Spleen (tissue), 11 donors: ENCODE measurements around the gene CD99. TPM values are rescaled to one million over a fixed set of nuclear protein-coding genes. Genes with fewer than 3 reads are reported as not detected.

Experiments
- DNase-seq: peaks from one replicate; pipeline ENCODE4 v3.0.0-alpha.2; 2020
- H3K27ac ChIP-seq, 8 donors: fragments of 200-600 bp; sonication (generic) in 7 of 8; 1 replicate in 4 of 8; 2 replicates in 4 of 8; pipeline versions ENCODE4 v1.5.0 to v1.8.0; 2016 to 2021; ENCODE audit warnings: inconsistent platforms in 4 of 8, mild to moderate bottlenecking in 4 of 8, moderate library complexity in 1 of 8
- H3K27me3 ChIP-seq, 7 donors: fragments of 200-600 bp; sonication (generic) in 6 of 7; replicated peaks in 1 of 7; 1 replicate in 4 of 7; 2 replicates in 3 of 7; pipeline versions ENCODE4 v1.5.0 to v1.8.0; 2016 to 2021; ENCODE audit warnings: inconsistent platforms in 3 of 7, mild to moderate bottlenecking in 1 of 7
- H3K36me3 ChIP-seq, 6 donors: fragments of 200-600 bp; sonication (generic) in 5 of 6; 1 replicate in 4 of 6; 2 replicates in 2 of 6; pipeline versions ENCODE4 v1.5.0 to v1.8.0; 2016 to 2021; ENCODE audit warnings: inconsistent platforms in 2 of 6
- H3K4me1 ChIP-seq, 6 donors: fragments of 200-600 bp; sonication (generic) in 5 of 6; 1 replicate in 3 of 6; 2 replicates in 3 of 6; pipeline versions ENCODE4 v1.5.0 to v1.8.0; 2016 to 2021; ENCODE audit warnings: inconsistent platforms in 3 of 6
- H3K4me3 ChIP-seq, 8 donors: fragments of 200-600 bp; sonication (generic) in 7 of 8; 1 replicate in 4 of 8; 2 replicates in 4 of 8; pipeline versions ENCODE4 v1.5.0 to v1.8.0; 2016 to 2021; ENCODE audit warnings: inconsistent platforms in 4 of 8, mild to moderate bottlenecking in 4 of 8, moderate library complexity in 2 of 8
- H3K9me3 ChIP-seq, 8 donors: fragments of 200-600 bp; sonication (generic) in 7 of 8; 1 replicate in 4 of 8; 2 replicates in 4 of 8; pipeline versions ENCODE4 v1.5.0 to v1.8.0; 2016 to 2021; ENCODE audit warnings: inconsistent platforms in 4 of 8
- POLR2A ChIP-seq, 3 donors: fragments of 450-650 bp; IDR thresholded peaks; one replicate each; pipeline ENCODE4 v1.5.1; 2017; ENCODE audit warnings: antibody characterized with exemption in 3 of 3, mild to moderate bottlenecking in 1 of 3
- POLR2AphosphoS5 ChIP-seq, 3 donors: sonication (generic); formaldehyde crosslinking; IDR thresholded peaks; one replicate each; pipeline ENCODE4 v1.5.1; 2017; ENCODE audit warnings: antibody characterized with exemption in 3 of 3
- WGBS, 5 donors: extraction: QIAGEN DNeasy Blood & Tissue Kit in 3 of 5; methylation state at CpG; one replicate each; pipeline versions ENCODE4 v1.1.5 to v1.1.7; 2013 to 2018; 5-methylcytosine and 5-hydroxymethylcytosine counted together
- intact Hi-C: fragments of 100-400 bp; cut with DNase I; formaldehyde crosslinking; loops from one replicate; pipeline ENCODE4 v1.15.0; 2023; ENCODE audit warnings: low total_unique reads
- polyA plus RNA-seq, 3 donors: library from polyadenylated mRNA; stranded (reverse); fragments of 200-250 nt; gene quantifications; one replicate each; pipeline ENCODE4 v1.2.1, GENCODE V29; 2013
- total RNA-seq, 7 donors: library from RNA; depleted of rRNA in 3 of 7; stranded (reverse); fragments of >200 nt in 3 of 7; fragmentation: NEBNext Ultra II Directional in 4 of 7; extraction: Animal tissue kit (Norgen Biotek cat#: 25700) in 4 of 7; gene quantifications; one replicate each; pipeline versions ENCODE4 v1.1.0 to v1.2.1, GENCODE V29; 2016 to 2021
- TF ChIP-seq, protein P1 (sequence below), 11 experiments: fragments of 200-600 bp in 7 of 11; fragments of 450-650 bp in 4 of 11; sonication (generic) in 4 of 11; IDR thresholded peaks in 8 of 11; conservative IDR thresholded peaks in 3 of 11; 1 replicate in 7 of 11; 2 replicates in 4 of 11; pipeline versions ENCODE4 v1.4.0 to v1.8.0; 2016 to 2021; ENCODE audit warnings: antibody characterized with exemption in 11 of 11, inconsistent platforms in 4 of 11, mild to moderate bottlenecking in 1 of 11
- donor health status: healthy with polysubstance abuse.
- donor health status: DM: no; HTN: no; CAD: no; lungs with moderate emphysema.
- donor health status: DM: no; HTN: no; CAD: no.
- donor health status: Bipolar disorder and iron deficiency.
- donor health status: healthy.
- donor health status: DM: no; HTN: no; CAD: no.
- donor health status: DM: yes; HTN: yes; CAD: no.

Gene CD99
- total and polyA plus RNA-seq, 10 donors = 101 to 316 (median 181) TPM

DNA sequence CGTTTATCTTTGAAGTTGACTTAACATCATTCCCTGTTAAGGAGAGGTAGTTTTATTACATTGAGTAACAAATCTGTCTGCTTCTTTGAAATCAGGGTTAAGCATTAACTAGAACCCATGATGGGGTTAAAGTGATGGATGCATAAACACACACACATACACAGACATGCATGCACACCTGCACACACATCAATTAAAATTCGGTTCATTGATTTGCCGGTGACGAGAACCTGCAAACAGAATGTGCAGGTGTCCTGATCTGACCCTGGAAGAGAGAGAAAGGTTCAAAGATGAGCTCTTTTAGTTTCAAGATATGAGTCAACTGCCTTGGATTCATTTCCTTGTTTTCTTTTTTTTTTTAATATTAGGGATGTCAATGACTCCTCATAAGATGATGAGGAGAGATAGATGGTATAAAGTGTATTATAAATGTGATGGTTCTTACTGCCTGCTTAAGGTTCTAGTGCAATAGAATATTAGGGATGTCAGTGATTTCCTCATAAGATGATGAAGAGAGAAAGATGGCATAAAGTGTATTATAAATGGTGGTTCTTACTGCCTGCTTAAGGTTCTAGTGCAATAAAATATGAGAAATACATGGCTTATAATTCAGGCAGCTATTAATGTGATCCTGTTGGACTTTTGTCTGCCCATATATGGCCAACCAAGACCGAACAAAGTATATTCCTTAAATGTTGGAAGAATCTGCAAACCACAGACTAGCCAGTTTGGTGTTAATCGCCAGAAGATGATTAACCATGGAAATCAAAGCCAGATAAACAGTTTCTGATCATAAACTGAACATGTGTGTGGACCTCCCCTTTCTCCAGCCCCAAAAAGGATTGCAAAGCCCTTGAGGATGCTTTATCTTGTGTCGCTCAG, 14.1 kb upstream of the CD99 start:
- Histone ChIP-seq H3K9me3 (no peaks in the 10 kb centered on the region), H3K4me1 (no peaks in the 10 kb centered on the region), H3K4me3 (no peak overlapping the region), H3K36me3 (no peaks in the 10 kb centered on the region), H3K27me3 (no peaks in the 10 kb centered on the region), H3K27ac (no peak overlapping the region)
- intact Hi-C loops = no loop called here
- 86 to 94% (median 86%) methylated on average over 7 of the region's 7 CpGs for WGBS, 5 donors
- DNase-seq = no peak
- no peak for TF ChIP-seq POLR2AphosphoS5 (IDR thresholded peaks at IDR 0.05)
- TF ChIP-seq, protein P1, sequence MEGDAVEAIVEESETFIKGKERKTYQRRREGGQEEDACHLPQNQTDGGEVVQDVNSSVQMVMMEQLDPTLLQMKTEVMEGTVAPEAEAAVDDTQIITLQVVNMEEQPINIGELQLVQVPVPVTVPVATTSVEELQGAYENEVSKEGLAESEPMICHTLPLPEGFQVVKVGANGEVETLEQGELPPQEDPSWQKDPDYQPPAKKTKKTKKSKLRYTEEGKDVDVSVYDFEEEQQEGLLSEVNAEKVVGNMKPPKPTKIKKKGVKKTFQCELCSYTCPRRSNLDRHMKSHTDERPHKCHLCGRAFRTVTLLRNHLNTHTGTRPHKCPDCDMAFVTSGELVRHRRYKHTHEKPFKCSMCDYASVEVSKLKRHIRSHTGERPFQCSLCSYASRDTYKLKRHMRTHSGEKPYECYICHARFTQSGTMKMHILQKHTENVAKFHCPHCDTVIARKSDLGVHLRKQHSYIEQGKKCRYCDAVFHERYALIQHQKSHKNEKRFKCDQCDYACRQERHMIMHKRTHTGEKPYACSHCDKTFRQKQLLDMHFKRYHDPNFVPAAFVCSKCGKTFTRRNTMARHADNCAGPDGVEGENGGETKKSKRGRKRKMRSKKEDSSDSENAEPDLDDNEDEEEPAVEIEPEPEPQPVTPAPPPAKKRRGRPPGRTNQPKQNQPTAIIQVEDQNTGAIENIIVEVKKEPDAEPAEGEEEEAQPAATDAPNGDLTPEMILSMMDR (IDR thresholded peaks at IDR 0.05 in 8 of 11, conservative IDR thresholded peaks at IDR 0.05 in 3 of 11) = no peak
- TF ChIP-seq POLR2A (IDR thresholded peaks at IDR 0.05) = no peak

- WGBS, 5 donors = 86 to 92% (median 87%) methylated on average over 8 to 10 of the region's 10 CpGs
- Histone ChIP-seq H3K4me3 (no peak overlapping the region), H3K27me3 (no peaks in the 10 kb centered on the region), H3K27ac (no peak overlapping the region), H3K9me3 (no peaks in the 10 kb centered on the region), H3K36me3 (no peaks in the 10 kb centered on the region), H3K4me1 (no peaks in the 10 kb centered on the region)
- no peak for DNase-seq
- TF ChIP-seq POLR2A (IDR thresholded peaks at IDR 0.05) = no peak
- TF ChIP-seq POLR2AphosphoS5 (IDR thresholded peaks at IDR 0.05) = no peak
- TF ChIP-seq, protein P1 (IDR thresholded peaks at IDR 0.05 in 8 of 11, conservative IDR thresholded peaks at IDR 0.05 in 3 of 11) = no peak
- intact Hi-C loops = no loop called here
Measured at GRCh38 chrX:2677764-2678163, 13.3 kb upstream of the CD99 start.

DNA sequence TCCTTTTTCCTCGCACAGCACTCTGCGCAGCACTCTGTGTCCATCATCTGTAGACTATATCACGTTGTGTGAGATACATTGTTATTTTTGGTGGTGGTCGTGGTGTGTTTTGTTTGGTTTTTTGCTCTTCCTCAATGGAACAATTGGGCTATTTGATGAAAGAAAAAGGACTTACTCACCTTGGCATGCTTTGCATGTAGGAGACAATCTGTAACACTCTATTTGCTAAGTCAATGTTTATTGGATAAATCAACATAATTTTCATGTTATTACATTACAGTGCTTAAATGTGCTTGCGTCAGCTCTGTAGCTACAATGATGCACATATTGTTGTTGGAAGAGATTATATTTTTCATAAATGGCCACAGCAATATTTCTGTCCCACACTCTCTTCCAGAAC, 12.5 kb upstream of the CD99 start:
- H3K9me3 ChIP-seq = no peaks in the 10 kb centered on the region
- no peak overlapping the region for H3K27ac ChIP-seq
- H3K27me3 ChIP-seq = no peaks in the 10 kb centered on the region
- intact Hi-C loops = no loop called here
- 72 to 95% (median 74%) methylated on average over 5 of the region's 5 CpGs for WGBS, 5 donors
- no peak for DNase-seq
- no peak overlapping the region for H3K4me3 ChIP-seq
- no peaks in the 10 kb centered on the region for H3K36me3 ChIP-seq
- TF ChIP-seq, protein P1 (IDR thresholded peaks at IDR 0.05 in 8 of 11, conservative IDR thresholded peaks at IDR 0.05 in 3 of 11) = no peak
- no peak for TF ChIP-seq POLR2A (IDR thresholded peaks at IDR 0.05)
- no peak for TF ChIP-seq POLR2AphosphoS5 (IDR thresholded peaks at IDR 0.05)
- no peaks in the 10 kb centered on the region for H3K4me1 ChIP-seq
